C1 segment of cervical spinal cord (tissue), 14 donors: ENCODE results near the gene HRH2.
"Not testable (repeated sequence)": the region's sequence is repeated elsewhere in the genome, so short reads cannot be mapped to it uniquely, and the experiment has no call there.

Experiments
- DNase-seq, 14 donors: peaks; one replicate each; lab custom pipeline; 2025; lab: John Stamatoyannopoulos, UW

HRH2 gene

DNA sequence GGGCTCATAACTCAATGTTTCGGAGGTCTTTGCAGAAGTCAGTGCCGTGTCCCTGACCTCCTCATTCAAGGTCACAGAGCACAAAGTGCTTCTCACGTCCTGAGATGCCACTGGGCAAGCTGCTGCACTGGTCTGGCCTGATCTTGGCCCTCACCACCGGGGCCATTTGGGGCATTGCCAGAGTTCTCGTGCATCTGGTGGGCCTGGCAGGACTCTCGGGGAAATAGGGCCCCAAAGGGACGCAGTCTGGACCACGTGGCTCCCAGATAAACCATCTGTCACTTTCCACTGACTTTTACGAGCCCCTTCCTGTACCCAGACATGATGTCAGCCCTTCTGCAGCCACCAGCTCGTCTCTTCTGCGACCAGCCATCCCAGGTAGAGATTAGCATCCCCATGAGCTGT is 54.8 kb downstream of the HRH2 start:
- DNase-seq, result no peak

DNA sequence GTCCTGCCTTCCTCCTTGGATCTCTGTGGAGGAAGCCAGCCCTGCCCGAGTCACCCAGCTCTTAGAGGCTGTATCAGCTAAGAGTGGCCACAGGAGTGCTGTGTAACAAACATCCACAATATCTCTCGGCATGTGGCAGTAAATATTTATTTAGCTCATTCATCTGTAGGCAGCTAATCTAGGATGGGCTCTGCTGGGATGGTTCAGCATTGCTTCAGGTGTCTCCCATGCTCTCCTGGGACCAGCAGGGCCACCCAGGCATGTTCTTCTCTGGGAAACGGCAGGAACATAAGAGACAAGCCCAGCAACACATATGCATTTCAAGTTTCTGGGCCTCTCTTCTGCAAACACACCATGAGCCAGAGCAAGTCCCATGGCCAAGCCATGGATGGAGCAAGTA is 56.1 kb downstream of the HRH2 start:
- no peak for DNase-seq

DNA sequence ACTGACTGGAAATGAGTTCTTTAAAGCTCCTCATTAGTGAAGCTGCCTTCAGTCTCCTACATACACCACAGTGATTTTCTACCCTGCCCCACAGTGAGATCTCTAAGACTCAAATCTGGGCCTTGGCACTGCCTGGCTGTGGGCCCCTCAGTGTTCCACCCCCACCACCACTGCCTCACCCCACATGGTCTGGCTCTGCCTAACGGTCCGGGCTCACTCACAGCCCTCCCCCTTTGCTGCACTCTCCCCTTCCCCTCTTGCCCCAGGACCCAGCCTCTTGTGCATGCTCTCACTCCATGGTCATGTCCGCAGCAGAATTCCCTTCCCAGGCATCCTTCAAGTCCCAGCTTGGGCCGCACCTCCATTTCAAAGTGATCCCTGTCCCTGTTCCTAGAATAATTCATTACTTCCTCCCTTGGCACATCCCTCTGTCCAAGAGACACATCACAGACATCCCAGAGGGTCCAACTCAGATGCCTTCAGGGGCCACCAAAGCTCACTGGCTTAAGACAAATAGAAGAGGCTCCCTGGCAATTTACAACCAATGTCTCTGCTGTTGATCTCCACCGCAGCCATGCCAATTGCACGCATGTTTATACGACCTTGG is 56.7 kb downstream of the HRH2 start:
- no peak for DNase-seq

DNA sequence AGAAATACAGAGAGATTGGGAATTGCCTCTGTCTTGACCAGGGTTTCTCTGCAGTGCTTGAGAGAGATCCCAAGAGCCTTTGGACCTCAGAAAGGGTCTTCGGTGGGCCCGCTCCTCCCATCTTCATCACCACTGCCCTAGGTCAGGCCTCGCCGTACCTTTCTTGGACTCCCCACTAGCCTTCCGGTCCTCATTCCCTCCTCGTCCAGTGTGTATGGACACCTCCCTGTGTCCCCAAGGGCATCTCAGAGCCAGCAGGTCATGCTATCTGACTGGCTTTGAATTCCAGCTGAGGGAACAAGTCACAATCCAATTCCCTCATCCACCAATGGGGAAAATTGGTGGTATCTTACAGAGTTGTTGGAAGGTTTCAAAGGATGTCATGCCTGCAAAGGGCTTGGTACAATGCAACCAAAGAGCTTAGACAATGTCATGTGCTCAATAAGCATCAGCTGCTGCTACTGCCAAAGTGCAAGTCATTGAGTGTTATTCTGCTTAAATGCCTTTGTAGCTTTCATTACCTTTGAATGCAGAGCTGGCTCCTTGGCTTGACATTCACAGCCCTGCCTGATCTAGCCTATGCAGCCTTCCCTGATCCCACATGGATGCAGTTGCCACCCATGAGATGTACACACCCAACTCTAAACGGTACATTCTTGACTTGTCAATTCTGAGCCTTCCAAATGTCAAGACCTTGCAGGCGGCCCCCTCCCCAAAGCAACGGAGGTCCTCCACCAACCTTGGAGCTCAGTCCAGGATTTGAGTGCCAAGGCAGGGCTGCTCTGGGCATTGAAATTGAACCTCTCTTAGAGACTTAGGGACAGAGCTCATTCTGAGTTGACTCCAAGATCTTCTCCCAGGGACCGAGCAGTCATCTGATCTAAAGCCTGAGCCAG is 58.0 kb downstream of the HRH2 start:
- DNase-seq, result no peak

DNA sequence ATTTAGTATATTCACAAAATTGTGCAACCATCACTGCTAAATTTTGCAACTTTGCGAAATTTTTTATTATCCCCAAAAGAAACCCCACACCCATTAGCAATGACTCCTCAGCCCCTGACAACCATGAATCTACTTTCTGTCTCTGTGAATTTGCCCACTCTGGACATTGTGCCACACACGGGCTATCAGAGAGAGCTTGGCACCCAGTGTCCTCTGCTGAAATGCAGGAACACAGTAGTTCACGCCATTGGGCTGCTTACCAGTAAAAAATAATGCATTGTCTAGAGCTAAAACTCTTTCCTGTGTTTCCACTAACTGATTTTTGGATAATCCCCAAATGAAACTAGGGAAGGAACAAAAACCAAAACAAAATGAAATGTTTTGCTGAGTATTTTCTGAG is 60.0 kb downstream of the HRH2 start:
- no peak for DNase-seq

DNA sequence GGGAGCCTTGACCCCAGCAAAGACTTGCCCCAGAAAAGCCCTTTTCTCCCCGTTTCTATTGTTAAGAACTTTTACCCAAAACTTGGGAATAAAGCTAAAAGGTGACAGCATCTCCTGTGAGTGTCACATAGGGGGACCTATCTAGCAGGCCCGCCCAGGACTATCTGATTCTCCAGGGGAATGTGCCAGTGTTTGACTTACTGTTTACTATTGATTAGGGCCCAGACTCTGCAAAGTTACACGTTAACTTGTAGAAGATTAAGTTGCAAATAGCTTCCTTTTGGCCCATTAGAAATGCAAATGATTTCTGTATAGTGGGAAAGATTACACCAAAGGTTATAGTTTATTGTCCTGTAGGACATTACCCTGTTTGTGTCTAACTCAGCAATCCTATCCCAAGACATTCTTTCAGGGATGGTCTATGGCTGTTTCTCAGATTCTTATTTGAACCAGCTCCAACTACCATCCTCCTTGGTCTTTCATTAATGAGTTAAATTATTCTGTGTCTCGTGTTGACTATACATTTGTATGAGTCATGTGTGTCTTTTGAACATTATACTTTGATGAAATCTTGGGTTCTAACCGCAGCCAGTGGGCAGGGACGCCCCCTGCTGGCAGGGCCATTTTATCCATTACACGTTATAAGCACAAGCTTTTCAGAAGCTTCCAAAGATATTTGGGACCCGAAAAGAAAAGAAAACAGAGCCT is 60.7 kb downstream of the HRH2 start:
- peak in 1 of 14 donors; percentile 6 for DNase-seq

DNA sequence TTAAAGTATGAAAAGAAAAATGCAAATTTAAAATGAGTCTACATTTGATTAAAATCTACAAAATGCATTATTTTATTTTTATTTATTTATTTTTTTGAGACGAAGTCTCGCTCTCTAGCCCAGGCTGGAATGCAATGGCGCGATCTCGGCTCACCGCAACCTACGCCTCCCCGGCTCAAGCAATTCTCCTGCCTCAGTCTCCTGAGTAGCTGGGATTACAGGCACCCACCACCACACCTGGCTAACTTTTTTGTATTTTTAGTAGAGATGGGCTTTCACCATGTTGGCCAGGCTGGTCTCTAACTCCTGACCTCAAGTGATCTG is 61.2 kb downstream of the HRH2 start:
- DNase-seq, result not testable (repeated sequence)

DNA sequence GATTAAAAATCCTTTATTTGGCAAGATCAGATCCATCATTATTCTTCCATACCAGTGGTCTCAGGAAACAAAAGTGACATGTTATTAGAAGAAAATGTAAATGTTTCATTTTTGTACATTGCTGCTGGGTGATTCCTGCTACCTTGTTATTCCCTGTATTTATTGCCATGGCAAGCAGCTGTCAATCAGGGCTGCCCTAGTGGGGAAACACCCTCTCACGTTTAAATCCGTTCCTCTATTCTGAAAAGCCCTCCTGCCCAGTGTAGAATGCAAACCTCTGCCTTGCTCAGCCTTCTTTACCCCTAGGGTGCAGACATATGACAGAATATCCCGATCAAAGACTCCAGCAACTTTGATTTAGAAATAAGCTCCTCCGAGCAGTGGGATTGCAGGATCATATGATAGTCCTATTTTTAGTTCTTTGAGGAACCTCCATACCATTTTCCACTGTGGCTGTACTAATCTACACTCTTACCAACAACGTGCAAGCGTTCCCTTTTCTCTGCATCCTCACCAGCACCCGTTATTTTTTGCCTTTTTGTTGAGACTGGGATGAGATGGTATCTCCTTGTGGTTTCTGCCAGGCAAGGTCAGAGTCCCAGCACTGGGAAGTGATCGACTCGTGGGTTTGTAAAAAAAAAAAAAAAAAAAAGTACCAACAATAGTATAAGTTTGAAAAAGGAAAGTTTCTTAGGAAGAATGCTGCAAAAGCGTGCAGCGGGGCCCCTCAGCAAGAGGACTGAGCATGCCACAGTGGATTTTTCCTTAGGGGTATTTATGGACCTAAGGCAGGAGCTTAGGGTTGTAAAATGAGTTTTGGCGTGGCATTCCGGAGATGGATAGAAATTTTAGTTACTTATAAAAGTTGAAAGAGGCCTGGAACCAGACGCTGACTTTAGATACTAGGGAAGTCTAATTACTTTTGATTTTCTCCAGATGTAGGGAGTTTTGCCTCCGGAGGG is 66.7 kb downstream of the HRH2 start:
- DNase-seq, result no peak

DNA sequence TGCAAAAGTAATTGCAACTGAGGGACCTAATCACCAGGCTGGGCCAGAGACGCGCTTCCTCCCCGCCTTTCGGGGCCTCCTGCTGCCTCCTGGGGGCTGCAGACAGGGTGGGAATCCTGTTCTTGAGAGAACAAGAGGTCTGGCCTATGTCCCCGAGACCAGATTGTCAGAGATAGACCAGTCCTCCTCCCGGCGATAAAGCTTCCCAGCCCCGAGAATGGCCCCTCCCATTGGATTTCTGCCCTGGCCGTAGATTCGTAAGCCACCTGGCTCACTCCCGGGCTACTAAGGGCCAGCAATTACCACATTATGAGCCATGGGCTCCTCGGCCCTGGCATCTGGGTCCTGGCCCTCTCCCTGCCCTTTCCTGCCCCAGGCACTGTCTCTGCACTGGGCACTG is 70.4 kb downstream of the HRH2 start:
- peak in 1 of 14 donors; percentile 65 for DNase-seq

DNA sequence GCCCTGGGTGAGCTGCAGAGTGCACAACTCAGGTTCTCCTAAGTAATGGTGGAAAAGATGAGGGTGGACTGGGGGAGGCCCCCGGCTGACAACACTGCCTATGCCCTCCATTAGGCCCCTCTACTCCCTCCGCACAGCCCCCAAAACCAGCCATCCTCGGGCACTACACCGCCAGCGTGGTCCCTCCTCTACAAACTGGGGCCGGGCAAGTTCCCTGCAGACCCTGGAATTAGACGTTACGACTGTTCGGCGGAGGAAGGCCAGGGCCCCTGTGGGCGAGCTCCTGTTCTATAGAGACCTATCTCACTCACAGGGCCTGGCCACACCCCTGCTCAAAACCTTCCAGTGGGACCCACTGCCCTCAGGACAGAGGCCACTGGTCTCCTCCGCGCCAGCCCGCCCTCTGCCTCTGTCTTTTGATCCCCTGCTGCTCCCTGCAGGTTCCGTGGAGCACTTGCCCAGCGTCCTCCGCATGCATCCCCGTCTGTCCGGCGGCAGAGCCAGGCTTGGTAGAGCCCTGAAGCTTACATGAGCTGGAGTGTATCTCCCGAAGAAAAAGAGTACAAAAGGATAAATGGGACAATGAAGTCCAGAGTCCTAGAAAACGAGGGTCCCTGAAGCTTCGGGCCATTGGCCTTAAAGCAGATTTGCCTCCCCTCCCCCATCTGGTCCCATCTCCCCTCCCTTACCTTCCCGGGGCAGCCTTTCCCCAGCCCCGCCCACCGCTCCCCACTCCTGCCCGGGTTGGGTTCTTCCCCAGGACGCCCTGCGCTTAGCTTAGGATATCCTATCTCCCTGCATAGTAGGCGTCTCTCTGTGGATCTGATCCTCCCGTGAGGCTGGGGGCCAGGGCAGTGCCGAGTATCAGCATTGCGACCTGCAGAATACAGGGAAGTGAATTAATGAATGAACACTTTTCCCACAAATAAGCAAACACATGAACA is 71.3 kb downstream of the HRH2 start:
- peak in 1 of 14 donors; percentile 42 for DNase-seq

DNA sequence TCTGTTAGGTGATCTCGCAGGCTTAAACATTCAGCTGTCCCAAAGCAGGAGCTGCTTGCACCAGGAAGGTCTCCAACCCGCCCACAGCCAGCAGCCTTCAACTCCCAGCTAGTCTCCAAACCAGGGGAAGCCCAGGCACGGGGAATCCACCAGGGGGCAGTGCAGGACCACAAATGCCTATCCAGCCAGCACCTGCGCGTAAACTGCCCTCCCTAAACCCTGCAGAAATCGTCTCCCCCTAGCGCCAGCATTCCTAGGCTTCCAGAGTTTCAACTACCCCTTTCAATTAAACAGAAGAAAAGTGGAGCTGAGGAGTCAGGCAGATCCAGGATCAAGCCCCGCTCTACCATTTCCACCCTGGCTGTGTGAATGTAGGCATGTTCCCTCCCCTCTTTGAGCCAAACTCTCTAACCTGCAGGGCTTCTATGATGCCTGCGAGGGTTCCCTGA is 72.0 kb downstream of the HRH2 start:
- DNase-seq, result peak; percentile 49 to 95 (median 78)

DNA sequence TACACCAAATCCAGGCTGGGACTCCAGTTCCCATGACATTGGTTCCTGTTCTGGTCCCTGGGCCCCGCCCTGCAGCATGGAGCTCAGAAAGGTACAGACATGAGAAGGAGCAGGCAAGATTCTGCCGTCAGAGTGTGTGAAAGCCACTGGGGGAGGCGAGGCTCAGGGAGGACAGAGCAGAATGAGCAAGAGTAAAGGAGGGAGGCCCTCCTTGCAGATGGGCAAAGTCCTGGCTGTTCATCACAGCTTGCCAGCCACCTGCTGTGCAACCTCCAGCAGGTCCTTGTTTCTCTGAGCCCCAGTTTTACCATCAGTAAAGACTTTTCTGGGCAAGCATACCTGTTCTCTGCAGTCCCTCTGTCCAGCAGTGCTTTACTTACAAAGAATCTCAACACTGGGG is 73.3 kb downstream of the HRH2 start:
- peak in 1 of 14 donors; percentile 60 for DNase-seq

DNA sequence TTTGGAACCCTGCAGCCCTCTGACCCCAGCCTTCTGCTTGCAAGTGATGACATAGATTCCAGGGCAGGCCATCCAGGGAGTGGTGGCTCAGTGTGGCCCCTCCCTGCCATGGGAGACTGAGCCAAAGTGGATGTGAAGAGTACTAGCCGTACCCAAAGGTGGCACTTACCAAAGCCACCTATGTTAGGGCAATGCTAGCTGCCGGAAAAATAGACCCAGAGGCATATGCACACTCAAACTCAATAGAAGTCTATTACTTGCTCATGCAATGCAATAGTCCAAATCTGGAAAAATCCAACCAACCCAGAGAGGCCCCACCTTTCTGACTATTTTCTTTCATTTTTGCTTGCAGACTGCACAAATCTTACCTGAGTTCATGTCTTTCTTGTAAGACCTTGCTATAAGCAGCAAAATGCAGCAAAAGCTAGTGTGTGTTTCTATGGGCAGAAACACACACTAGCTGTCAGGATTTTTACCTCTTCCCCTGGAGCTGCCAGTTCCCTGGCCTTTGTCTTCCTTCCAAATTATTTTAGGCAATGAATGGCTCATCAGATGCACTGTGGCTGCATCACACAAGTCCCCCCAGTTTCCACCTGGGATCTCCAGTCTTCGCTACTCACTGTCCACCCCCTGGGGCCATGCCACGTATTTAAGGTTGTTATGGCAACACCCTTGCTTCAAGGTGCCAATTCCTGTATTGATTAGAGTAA is 74.0 kb downstream of the HRH2 start:
- peak in 1 of 14 donors; percentile 70 for DNase-seq

DNA sequence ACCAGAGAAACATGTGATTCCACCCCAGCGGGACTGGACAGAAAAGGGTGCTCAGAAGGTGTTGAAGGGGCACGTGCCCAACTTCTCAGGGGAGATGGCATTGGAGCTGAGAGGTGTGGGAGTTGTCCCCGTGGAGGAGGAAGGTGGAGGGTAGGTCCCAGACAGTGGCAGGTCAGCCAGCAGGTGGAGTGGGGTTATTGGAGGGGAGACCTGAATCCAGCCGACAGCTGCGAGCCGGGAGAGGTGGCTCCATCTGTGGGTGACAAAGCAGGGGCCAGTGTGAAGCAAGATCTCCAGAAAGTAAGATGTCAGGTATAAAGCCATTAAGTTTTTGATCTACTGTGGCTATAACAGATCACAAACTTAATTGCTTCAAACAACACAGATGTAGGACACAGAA is 75.1 kb downstream of the HRH2 start:
- no peak for DNase-seq

DNA sequence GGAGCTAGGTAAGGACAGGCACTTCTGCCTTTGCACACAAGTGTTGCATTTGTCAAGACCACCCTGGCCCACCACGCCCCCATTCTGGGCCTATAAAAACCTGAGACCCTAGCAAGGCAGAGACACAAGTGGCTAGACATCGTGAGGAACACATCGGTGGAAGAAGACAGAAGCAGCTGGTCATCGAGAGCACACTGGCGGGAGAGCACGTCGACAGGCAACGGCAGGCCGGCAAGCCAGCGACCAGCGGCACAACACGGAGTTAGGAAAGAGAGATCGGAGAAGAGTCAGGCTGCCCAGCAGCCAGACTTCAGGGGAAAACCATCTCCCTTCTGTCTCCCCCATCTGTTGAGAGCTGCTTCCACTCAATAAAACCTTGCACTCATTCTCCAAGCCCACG is 76.1 kb downstream of the HRH2 start:
- DNase-seq, result no peak

DNA sequence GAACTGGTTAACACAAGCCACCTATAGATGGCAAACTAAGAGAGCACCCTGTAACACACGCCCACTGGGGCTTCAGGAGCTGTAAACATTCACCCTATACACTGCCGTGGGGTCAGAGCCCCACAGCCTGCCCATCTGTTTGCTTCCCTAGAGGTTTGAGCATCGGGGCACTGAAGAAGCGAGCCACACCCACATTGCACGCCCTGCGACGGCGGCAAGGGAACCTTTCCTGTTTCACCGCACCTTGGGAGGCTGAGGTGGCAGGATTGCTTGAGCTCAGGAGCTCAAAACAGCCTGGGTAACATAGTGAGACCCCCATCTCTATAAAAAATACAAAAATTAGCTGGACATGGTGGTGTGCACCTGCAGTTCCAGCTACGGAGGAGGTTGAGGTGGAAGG is 76.6 kb downstream of the HRH2 start:
- no peak for DNase-seq

DNA sequence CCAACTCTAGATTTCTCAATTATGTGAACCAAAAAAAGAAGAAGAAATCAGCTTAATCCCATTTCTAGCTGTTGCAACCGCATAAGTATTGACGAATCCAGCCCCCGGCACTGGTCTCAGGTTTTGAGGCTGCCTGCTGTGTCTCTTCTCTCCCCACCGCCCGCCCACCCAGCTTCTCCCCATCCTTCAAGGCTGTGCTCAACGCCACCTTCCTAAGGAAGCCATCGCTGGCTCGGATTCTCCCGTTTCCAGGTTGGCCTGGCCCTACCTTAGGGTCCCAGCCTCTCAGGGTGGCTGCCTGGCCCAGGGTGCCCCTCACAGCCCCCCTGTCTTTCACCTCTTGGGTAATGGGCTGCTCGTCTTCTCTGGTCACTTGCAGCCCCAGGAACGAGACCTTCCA is 77.8 kb downstream of the HRH2 start:
- DNase-seq, result no peak

DNA sequence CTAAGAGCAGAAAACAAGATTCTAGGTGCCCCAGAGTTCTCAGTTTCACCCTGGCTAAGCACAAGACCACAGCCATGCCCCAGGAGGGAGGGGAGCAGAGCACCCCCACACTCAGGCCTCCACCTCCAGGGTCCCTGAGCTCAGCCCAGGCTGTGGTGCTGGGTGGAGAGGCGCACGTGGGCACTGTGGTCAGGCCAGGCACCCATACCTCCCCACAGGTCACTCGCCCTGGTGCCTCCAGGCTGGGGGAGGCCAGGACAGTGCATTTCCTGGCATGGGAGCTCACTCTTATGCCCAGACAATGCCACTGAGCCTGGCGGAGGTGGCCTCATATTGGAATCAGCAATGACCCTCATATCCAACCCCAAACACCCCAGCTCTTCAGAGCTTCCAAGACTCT is 78.8 kb downstream of the HRH2 start:
- DNase-seq, result no peak

DNA sequence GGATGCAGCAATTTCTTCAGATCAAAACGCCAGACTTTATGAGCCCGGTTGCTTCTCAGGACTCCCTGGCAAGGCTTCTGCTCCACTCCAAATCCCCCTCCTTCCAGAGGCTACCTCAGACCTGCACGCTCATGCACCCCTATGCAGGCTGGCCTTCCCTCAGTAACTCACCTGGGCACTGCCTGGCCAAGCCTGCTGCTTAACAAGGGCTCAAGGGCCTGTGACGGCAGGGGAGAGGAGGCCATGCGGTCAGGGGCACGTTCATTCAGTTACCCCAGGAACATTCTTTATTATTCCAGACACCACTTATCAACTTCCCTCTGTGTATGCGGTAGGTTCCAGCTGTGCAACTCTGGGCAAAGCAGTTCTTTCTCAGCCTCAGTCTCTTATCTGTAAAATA is 79.6 kb downstream of the HRH2 start:
- no peak for DNase-seq

DNA sequence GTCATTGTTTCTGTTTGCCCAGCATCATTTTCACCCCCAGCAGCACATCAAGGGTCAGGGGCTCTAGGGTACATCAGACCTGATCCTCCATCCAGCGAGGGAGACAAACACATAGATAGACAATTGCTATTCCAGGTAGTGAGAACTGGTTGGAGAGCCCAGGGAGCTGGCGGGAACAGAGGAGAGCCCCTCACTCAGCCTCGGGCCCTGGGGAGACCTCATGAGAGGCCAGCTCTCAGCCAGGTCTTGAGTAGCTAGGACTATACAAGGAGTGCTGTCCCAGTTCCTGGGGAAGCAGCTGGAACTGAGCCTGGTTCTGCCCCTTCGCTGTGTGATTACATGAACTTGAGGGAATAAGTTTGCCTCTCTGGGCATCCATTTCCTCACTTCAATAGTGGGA is 80.3 kb downstream of the HRH2 start:
- no peak for DNase-seq
